ENCODE measurements around the gene ADGRE2.
"Not testable (repeated sequence)": the region's sequence is repeated elsewhere in the genome, so short reads cannot be mapped to it uniquely, and the experiment has no call there.

ADGRE2 gene

DNA sequence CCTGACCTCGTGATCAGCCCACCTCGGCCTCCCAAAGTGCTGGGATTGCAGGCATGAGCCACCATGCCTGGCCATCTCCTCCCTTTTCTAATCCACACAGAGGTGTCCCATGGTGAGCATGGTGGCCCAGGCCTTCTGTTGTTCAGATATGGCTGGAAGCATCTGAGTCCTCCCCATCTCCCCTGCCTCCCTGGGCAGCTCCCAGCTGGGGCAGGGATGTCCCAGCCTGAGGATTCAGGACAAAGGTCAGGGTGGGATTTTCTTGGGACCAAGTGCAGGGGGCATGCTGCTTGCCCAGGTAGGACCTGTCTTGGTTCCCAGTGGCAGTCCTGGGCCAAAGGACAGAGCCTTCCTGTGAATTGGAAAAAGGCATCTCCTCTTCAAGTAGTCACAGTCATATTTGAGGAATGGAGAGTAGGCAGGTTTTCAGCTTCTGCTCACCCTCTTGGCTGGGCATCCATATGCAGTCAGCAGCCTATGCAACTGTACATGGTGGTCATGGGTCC, 10.8 kb downstream of the ADGRE2 start:
- no peaks in the 10 kb centered on the region for H3K9me3 ChIP-seq
- H3K4me3 ChIP-seq (ENCODE audit: low read depth in 1 of 2, low read length in 1 of 2): no peak overlapping the region
- peaks cover 88% of the 10 kb centered on the region for H3K36me3 ChIP-seq
- no peak overlapping the region for H3K27ac ChIP-seq
- peaks cover 0 to 11% of the 10 kb centered on the region in 2 experiments for H3K4me1 ChIP-seq (ENCODE audit: control insufficient read depth in 1 of 2, insufficient read depth in 1 of 2, low read depth in 1 of 2, low read length in 1 of 2)
- H3K27me3 ChIP-seq: no peaks in the 10 kb centered on the region
- TF ChIP-seq, protein P1, sequence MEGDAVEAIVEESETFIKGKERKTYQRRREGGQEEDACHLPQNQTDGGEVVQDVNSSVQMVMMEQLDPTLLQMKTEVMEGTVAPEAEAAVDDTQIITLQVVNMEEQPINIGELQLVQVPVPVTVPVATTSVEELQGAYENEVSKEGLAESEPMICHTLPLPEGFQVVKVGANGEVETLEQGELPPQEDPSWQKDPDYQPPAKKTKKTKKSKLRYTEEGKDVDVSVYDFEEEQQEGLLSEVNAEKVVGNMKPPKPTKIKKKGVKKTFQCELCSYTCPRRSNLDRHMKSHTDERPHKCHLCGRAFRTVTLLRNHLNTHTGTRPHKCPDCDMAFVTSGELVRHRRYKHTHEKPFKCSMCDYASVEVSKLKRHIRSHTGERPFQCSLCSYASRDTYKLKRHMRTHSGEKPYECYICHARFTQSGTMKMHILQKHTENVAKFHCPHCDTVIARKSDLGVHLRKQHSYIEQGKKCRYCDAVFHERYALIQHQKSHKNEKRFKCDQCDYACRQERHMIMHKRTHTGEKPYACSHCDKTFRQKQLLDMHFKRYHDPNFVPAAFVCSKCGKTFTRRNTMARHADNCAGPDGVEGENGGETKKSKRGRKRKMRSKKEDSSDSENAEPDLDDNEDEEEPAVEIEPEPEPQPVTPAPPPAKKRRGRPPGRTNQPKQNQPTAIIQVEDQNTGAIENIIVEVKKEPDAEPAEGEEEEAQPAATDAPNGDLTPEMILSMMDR (IDR thresholded peaks at IDR 0.05): no peak

- not testable (repeated sequence) for H3K9me3 ChIP-seq; H3K4me3 ChIP-seq (ENCODE audit: low read depth in 1 of 2, low read length in 1 of 2); H3K27ac ChIP-seq; H3K4me1 ChIP-seq (ENCODE audit: control insufficient read depth in 1 of 2, insufficient read depth in 1 of 2, low read depth in 1 of 2, low read length in 1 of 2); H3K27me3 ChIP-seq
- H3K36me3 ChIP-seq: peaks cover 84% of the 10 kb centered on the region
Observed at GRCh38 chr19:14765841-14766240, 12.5 kb downstream of the ADGRE2 start.

GRCh38 chr19:14765403-14765802, 13.0 kb downstream of the ADGRE2 start:
- peaks cover 86% of the 10 kb centered on the region for H3K36me3 ChIP-seq
- H3K9me3 ChIP-seq; H3K27me3 ChIP-seq; H3K4me1 ChIP-seq (ENCODE audit: control insufficient read depth in 1 of 2, insufficient read depth in 1 of 2, low read depth in 1 of 2, low read length in 1 of 2); H3K4me3 ChIP-seq (ENCODE audit: low read depth in 1 of 2, low read length in 1 of 2); H3K27ac ChIP-seq: not testable (repeated sequence)

DNA sequence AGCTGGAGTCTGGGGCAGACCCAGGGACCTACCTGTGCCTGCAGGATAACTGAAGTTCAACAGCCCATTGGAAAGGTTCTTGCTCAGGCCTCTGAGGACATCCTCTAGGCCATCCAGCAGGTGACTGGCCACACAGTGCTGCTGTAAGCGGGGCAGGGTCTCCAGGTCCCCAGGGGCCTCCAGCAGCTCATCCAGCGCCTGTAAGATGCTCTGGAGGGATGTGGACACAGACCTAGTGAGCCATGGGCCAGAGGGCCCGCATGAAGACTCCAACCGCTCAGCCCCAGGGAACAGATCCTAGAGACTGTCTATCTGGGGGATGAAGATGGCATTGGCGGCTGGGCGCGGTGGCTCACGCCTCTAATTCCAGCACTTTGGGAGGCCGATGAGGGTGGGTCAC, 14.0 kb downstream of the ADGRE2 start:
- TF ChIP-seq, protein P1 (IDR thresholded peaks at IDR 0.05): no peak
- Histone ChIP-seq H3K4me1 (ENCODE audit: control insufficient read depth in 1 of 2, insufficient read depth in 1 of 2, low read depth in 1 of 2, low read length in 1 of 2) (peaks cover 0 to 8% of the 10 kb centered on the region in 2 experiments), H3K36me3 (peaks cover 76% of the 10 kb centered on the region), H3K27ac (peak overlapping the region; percentile 63), H3K27me3 (no peaks in the 10 kb centered on the region), H3K9me3 (no peaks in the 10 kb centered on the region), H3K4me3 (ENCODE audit: low read depth in 1 of 2, low read length in 1 of 2) (no peak overlapping the region)

DNA sequence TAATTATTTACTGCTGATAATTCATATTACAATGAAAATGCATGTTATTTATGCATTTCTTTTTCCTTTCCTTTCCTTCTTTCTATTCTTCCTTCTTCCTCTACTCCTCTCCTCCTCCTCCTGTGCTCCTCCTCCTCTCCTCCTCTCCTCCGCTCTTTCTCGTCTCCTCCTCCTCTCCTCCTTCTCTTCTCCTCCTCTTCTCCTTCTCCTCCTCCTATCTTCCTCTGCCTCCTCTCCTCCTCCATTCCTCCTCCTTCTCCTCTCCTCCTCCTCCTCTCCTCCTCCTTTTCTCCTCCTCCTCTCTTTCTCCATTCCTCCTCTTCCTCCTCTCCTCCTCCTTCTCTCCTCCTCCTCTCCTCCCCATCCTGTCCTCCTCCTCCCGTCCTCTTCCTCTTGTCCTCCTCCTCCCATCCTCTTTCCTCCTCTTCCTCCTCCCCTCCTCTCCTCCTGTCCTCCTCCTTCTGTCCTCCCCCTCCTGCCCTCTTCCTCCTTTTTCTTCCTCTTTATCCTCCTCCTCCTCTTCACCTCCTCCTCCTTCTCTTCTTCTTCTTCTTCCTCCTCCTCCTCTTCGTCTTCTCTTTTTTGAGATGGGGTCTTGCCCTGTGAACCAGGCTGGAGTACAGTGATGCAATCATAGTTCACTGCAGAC, 14.7 kb downstream of the ADGRE2 start:
- Histone ChIP-seq H3K4me1 (ENCODE audit: control insufficient read depth in 1 of 2, insufficient read depth in 1 of 2, low read depth in 1 of 2, low read length in 1 of 2) (peaks cover 0 to 8% of the 10 kb centered on the region in 2 experiments), H3K36me3 (peaks cover 68% of the 10 kb centered on the region), H3K27ac (peak overlapping the region; percentile 63), H3K4me3 (ENCODE audit: low read depth in 1 of 2, low read length in 1 of 2) (no peak overlapping the region), H3K27me3 (no peaks in the 10 kb centered on the region), H3K9me3 (no peaks in the 10 kb centered on the region)
- TF ChIP-seq, protein P1 (IDR thresholded peaks at IDR 0.05): no peak

GRCh38 chr19:14762111-14762510, 16.2 kb downstream of the ADGRE2 start:
- no peak overlapping the region for H3K27ac ChIP-seq
- TF ChIP-seq, protein P1 (IDR thresholded peaks at IDR 0.05): no peak
- H3K36me3 ChIP-seq: peaks cover 64% of the 10 kb centered on the region
- no peaks in the 10 kb centered on the region for H3K27me3 ChIP-seq
- no peaks in the 10 kb centered on the region for H3K9me3 ChIP-seq
- peaks cover 0 to 8% of the 10 kb centered on the region in 2 experiments for H3K4me1 ChIP-seq (ENCODE audit: control insufficient read depth in 1 of 2, insufficient read depth in 1 of 2, low read depth in 1 of 2, low read length in 1 of 2)
- H3K4me3 ChIP-seq (ENCODE audit: low read depth in 1 of 2, low read length in 1 of 2): no peak overlapping the region

Measured in neutrophil (primary cell).